Left lobe of liver (tissue), 2 donors: ENCODE data around the gene UGT1A7. TPM values are rescaled to one million over a fixed set of nuclear protein-coding genes. Genes with fewer than 3 reads are reported as not detected.
"Not testable (repeated sequence)": the region's sequence is repeated elsewhere in the genome, so short reads cannot be mapped to it uniquely, and the experiment has no call there.

Experiments
- ATAC-seq: fragments of 200-7000 bp; cut with Tn5 transposase; one replicate; pipeline ENCODE4 v1.9.1; 2020; ENCODE audit warnings: mild to moderate bottlenecking, moderate library complexity
- DNase-seq: peaks from one replicate; pipeline ENCODE4 v3.0.0-alpha.2; 2020; ENCODE audit warnings: low spot score
- total RNA-seq: library from RNA; stranded (reverse); gene quantifications from one replicate; pipeline ENCODE4 v1.2.1, GENCODE V29; 2021
- donor health status: DM: no; HTN: no; CAD: no; lungs with moderate emphysema.
- donor health status: DM: no; HTN: yes; CAD: no.

UGT1A7 gene
- total RNA-seq: 4.1 TPM

- DNase-seq: no peak
- ATAC-seq: peak; percentile 50
These were observed at the start of gene UGT1A7 for GRCh38 chr2:233681521-233682099. Gene UGT1A7, plus strand, starts transcription at chr2:233681901. Its CDS starts 37 bp downstream, at chr2:233681938.

- not testable (repeated sequence) for DNase-seq, ATAC-seq
These were observed 45.4 kb upstream of the UGT1A7 start, which contains the start of gene UGT1A10 for GRCh38 chr2:233636306-233636705. Gene UGT1A10, plus strand, starts transcription at chr2:233636448. Its CDS starts 75 bp downstream, at chr2:233636523.

- no peak for DNase-seq
- no peak for ATAC-seq
These were observed 42.9 kb upstream of the UGT1A7 start for GRCh38 chr2:233638836-233639235.

- DNase-seq: no peak
- no peak for ATAC-seq
These were observed 41.8 kb upstream of the UGT1A7 start for GRCh38 chr2:233639860-233640259.

- ATAC-seq (peak; percentile 78), DNase-seq (no peak)
These were observed 38.6 kb upstream of the UGT1A7 start for GRCh38 chr2:233643128-233643527.

- not testable (repeated sequence) for DNase-seq, ATAC-seq
These were observed 35.7 kb upstream of the UGT1A7 start for GRCh38 chr2:233646033-233646432.

- ATAC-seq (no peak), DNase-seq (no peak)
These were observed 30.7 kb upstream of the UGT1A7 start for GRCh38 chr2:233650981-233651380.

GRCh38 chr2:233651430-233651829 is 30.3 kb upstream of the UGT1A7 start:
- ATAC-seq (no peak), DNase-seq (no peak)

GRCh38 chr2:233654501-233654900 is 27.2 kb upstream of the UGT1A7 start:
- ATAC-seq (no peak), DNase-seq (no peak)

GRCh38 chr2:233655043-233655442 is 26.7 kb upstream of the UGT1A7 start:
- ATAC-seq (no peak), DNase-seq (no peak)

GRCh38 chr2:233655943-233656342 is 25.8 kb upstream of the UGT1A7 start:
- DNase-seq, ATAC-seq: not testable (repeated sequence)

GRCh38 chr2:233656443-233656842 is 25.3 kb upstream of the UGT1A7 start:
- ATAC-seq (no peak), DNase-seq (no peak)

- no peak for DNase-seq
- peak; percentile 79 for ATAC-seq
These were observed 23.1 kb upstream of the UGT1A7 start for GRCh38 chr2:233658610-233659009.

GRCh38 chr2:233663911-233664310 is 17.8 kb upstream of the UGT1A7 start:
- ATAC-seq (no peak), DNase-seq (no peak)

- DNase-seq (no peak), ATAC-seq (peak; percentile 39)
These were observed 13.0 kb upstream of the UGT1A7 start for GRCh38 chr2:233668605-233669260.

GRCh38 chr2:233671290-233672161 is 10.2 kb upstream of the UGT1A7 start, which contains the start of gene UGT1A9:
Gene UGT1A9, plus strand, starts transcription at chr2:233671898. Its CDS starts 37 bp downstream, at chr2:233671935.
- ATAC-seq: peak; percentile 79
- peak; percentile 78 for DNase-seq

- no peak for DNase-seq
- ATAC-seq: no peak
These were observed 8.8 kb upstream of the UGT1A7 start for GRCh38 chr2:233672886-233673285.

- ATAC-seq (peak; percentile 22), DNase-seq (no peak)
These were observed 7.8 kb upstream of the UGT1A7 start for GRCh38 chr2:233673896-233674295.

GRCh38 chr2:233674314-233674713 is 7.4 kb upstream of the UGT1A7 start:
- ATAC-seq (no peak), DNase-seq (no peak)

- ATAC-seq (no peak), DNase-seq (no peak)
These were observed 6.7 kb upstream of the UGT1A7 start for GRCh38 chr2:233674995-233675394.

GRCh38 chr2:233676046-233676445 is 5.7 kb upstream of the UGT1A7 start:
- DNase-seq (no peak), ATAC-seq (no peak)
